HG02943 (cell line): ENCODE data around the gene KLF16.
"Not testable (repeated sequence)": the region's sequence is repeated elsewhere in the genome, so short reads cannot be mapped to it uniquely, and the experiment has no call there.

Source experiments
- ATAC-seq: cut with Tn5 transposase; IDR thresholded peaks from one replicate; pipeline ENCODE4 v1.9.1; 2021; ENCODE audit warnings: mild to moderate bottlenecking, low read depth, moderate library complexity; ENCODE audit not compliant: unreplicated experiment

The KLF16 gene

GRCh38 chr19:1884719-1885334 is 21.4 kb upstream of the KLF16 start:
- ATAC-seq, result no peak

- no peak for ATAC-seq
Observed at GRCh38 chr19:1884291-1884718, 20.9 kb upstream of the KLF16 start.

- ATAC-seq, result no peak
Observed at GRCh38 chr19:1883784-1884183, 20.4 kb upstream of the KLF16 start.

- ATAC-seq, result no peak
Observed at GRCh38 chr19:1882786-1883692, 19.7 kb upstream of the KLF16 start.

- no peak for ATAC-seq
Observed at GRCh38 chr19:1882089-1882785, 18.9 kb upstream of the KLF16 start.

GRCh38 chr19:1881393-1882088 is 18.2 kb upstream of the KLF16 start:
- not testable (repeated sequence) for ATAC-seq

GRCh38 chr19:1880611-1881392 is 17.4 kb upstream of the KLF16 start:
- no peak for ATAC-seq

GRCh38 chr19:1879982-1880381 is 16.6 kb upstream of the KLF16 start:
- not testable (repeated sequence) for ATAC-seq

- ATAC-seq, result not testable (repeated sequence)
Observed at GRCh38 chr19:1878583-1878982, 15.2 kb upstream of the KLF16 start.

- ATAC-seq, result not testable (repeated sequence)
Observed at GRCh38 chr19:1877280-1877660, 13.9 kb upstream of the KLF16 start.

- ATAC-seq, result peak; percentile 24
Observed at GRCh38 chr19:1876496-1877279, 13.3 kb upstream of the KLF16 start.

GRCh38 chr19:1875646-1876495 is 12.5 kb upstream of the KLF16 start:
- ATAC-seq, result peak; percentile 72

GRCh38 chr19:1875265-1875645 is 11.9 kb upstream of the KLF16 start:
- ATAC-seq, result not testable (repeated sequence)

GRCh38 chr19:1874554-1875185 is 11.3 kb upstream of the KLF16 start:
- ATAC-seq, result no peak

- no peak for ATAC-seq
Observed at GRCh38 chr19:1873524-1874473, 10.4 kb upstream of the KLF16 start.

GRCh38 chr19:1872807-1873523 is 9.6 kb upstream of the KLF16 start:
- no peak for ATAC-seq
